Activated naive CD4-positive, alpha-beta T cell treated with anti-CD3 and anti-CD28 coated beads, Interleukin-2, amount 50 U/mL, for 16 hours (primary cell): ENCODE data around the gene THAP3.
"Not testable (repeated sequence)": the region's sequence is repeated elsewhere in the genome, so short reads cannot be mapped to it uniquely, and the experiment has no call there.

Source experiments
- DNase-seq: peaks from one replicate; pipeline ENCODE4 v3.0.0-alpha.2; 2020

Gene THAP3

DNA sequence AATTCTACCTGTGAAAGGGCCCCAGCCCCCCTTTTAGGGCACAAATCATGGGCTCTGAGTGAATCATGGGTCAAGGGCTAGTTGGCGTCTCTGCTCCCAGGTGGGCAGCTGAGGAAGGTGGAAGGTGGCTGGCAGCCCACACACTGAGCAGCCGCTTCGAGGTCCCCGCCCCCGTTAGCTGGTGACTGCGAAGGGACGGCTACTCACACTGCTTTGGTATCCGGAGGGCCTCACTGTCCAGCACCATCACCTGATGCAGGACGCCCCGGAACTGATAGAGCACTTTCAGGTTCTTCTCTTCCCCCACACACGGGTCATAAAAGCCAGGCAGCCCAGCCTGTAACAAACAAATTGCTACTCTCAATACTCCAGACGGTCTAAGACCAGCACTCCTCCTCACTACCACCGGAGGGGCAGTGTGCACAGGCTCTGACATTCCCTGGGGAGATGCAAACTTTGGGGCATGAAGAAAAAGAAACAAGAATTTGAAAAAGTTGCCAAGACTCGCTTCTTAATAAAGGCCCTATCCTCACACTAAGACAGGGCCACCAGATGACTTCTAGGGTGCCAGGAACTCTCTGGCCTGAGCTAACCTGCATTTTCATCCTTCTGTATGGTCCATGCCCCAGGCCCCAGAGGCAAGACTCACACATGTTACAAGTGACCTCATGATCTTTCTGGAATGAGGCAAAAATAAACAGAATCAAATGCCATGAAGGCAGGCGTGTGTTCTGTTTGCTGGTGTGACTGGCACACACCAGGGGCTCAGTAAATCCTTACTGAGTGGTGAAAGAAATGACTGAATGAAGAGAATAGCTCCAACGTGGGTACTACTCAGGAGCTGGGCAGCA is 11.5 kb downstream of the THAP3 start:
- no peak for DNase-seq

DNA sequence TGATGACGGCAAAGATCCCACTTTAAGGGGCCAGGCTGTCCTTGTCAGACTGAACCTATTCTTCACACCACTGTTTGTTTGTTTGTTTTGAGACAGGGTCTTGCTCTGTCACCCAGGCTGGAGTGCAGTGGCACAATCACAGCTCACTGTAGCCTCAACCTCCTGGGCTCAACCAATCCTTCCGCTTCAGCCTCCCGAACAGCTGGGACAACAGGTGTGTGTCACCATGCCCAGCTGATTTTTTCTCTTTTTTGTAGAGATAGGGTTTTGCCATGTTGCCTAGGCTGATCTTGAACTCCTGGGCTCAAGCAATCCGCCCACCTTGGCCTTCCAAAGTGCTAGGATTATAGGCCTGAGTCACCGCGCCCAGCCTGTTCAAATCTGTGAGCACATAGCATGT is 12.1 kb downstream of the THAP3 start:
- DNase-seq, result not testable (repeated sequence)

DNA sequence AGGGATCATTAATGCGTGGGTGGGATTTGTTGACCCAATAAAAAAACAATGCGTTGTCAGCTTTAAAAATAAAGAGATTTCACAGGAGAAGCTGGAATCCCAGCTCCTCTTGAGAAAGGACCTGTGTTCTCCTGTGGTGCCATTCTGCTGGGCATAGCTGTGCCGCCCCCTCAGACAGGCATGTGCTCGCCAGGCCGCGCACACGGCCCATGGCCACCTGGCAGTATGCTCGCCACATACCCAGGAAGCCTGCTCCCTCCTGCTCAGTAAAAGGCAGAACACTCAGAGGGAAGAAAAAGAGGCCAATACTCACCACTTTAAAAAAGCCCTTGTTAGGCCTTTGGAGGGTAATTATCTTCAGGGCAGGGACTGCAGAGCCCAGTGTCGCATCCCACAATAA is 13.1 kb downstream of the THAP3 start:
- DNase-seq, result no peak

DNA sequence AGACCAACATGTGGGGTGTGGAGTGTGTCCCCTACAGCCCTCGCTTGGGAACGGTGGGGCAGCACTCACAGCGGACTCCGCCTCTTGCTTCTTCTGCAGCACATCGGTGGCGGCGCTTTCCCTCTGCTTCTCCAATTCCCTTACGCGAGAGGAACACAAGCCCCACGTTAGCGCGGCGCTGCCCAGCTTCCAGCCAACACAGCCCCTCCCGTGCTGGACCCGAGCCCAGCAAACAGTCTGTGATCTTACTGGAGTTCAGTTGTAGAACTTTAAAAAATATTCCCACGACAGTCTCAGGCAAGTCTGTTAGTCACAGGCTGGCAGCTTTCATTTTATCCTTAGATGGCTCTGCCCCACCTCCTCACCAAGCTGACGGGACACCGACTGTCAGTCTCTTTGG is 13.6 kb downstream of the THAP3 start:
- no peak for DNase-seq

DNA sequence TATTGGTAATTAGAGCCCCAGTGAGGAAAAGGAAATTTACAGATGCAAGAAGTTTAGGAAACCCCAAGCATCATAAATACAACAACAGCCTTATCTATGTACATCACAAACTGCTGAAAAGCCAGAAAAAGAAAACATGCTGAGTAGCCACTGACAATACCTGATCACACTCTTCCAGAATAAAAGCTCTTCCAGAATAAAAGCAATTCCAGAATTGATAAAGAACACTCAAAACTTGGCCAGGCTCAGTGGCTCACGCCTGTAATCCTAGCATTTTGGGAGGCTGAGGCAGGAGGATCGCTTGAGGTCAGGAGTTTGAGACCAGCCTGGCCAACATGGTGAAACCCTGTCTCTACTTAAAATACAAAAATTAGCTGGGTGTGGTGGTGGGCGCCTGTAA is 16.2 kb downstream of the THAP3 start:
- not testable (repeated sequence) for DNase-seq

DNA sequence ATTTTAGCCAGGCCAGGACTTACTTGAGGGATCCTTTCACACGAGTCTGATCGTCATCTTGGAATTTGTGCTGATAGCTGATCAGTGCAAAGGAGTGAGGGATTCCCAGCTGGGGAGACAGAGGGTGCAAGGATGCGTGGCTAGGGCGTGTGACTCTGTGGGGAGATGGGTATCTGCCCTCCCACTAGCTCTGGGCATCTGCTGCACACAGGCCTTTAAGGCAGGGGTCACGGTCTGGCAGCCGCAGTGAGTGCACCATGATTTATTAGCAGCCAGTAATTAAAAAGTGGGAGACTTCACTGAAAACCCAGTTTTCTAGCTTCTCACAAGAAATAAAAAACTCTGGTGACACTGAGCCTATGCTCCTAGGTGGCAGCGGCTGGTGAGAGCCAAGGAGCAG is 20.4 kb downstream of the THAP3 start:
- DNase-seq, result no peak

DNA sequence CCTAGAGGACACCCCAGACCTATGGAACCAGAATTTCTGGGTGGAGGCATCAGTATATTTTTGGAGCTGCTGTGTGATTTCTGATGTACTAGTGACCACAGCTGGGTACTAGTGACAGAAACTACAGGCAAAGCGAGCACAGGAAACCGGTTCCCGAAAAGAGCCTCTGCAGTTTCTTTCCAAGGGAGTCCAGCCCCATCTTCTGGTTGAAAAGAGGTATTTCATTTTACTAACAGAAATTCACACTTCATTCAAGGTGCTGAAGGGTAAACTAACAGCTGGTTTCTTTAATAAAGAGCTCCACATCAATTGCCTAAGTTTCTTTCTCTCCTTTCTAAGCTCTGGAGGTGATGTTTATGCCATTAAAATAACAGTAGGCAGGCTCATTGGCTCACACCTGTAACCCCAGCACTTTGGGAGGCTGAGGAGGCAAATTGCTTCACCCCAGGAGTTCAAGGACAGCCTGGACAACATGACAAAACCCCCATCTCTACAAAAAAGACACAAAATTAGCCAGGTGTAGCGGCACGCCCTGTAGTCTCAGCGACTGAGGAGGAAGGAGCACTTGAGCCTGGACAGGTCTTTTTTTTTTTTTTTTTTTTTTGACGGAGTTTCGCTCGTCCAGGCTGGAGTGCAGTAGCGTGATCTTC is 22.0 kb downstream of the THAP3 start:
- DNase-seq, result no peak

DNA sequence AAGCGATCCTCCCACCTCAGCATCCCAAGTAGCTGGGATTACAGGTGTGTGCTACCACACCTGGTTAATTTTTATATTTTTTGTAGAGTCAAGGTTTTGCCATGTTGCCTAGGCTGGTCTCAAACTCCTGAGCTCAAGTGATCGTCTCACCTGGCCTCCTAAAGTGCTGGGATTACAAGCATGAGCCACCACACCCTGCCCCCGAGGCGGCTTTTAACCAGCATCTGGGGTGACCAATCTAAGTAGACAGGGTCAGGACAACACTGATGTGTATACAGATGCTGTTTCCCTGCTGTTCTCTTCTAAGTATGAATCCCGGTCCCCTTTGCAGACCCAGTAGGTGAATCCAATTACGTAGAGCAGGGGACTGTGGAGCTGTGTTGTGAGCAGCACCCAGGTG is 23.9 kb downstream of the THAP3 start:
- no peak for DNase-seq

DNA sequence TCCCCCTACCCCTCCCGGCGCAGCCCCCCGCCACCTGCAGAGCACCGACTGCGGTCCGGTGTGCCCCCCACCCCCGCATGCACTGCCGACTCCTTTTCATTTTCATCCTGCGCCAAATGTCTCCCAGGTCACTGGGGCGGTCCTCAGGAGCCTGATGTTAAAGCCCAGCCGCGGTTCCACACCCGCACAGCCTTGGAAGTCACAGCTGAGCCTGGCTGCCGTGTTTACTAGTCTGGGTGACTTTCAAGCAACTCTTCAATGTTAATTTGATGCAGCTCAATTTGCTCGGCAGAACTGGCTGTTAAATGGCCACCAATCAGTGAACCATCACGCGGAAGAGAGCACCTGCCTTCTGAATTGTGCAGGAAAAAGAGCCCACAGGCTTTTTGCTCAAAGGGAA is 27.2 kb downstream of the THAP3 start:
- no peak for DNase-seq

DNA sequence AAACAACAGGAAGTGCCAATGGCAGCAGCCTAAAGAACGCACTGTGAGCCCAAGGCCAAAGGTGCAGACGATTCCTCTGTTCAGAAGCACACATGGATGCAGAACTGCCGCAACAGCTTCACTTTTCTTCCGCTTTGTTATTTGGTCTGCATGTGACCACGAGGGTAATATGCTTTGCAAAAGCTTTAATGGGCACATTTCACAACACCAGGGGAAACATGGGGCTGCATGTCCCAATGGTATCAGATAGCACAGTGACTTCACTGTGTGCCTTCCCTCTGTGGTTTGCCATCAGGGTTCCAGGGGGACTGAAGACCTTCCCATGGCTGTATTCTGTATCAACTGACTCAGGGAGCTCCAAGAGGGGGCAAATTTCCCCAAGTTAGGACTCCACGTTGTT is 28.3 kb downstream of the THAP3 start:
- no peak for DNase-seq

DNA sequence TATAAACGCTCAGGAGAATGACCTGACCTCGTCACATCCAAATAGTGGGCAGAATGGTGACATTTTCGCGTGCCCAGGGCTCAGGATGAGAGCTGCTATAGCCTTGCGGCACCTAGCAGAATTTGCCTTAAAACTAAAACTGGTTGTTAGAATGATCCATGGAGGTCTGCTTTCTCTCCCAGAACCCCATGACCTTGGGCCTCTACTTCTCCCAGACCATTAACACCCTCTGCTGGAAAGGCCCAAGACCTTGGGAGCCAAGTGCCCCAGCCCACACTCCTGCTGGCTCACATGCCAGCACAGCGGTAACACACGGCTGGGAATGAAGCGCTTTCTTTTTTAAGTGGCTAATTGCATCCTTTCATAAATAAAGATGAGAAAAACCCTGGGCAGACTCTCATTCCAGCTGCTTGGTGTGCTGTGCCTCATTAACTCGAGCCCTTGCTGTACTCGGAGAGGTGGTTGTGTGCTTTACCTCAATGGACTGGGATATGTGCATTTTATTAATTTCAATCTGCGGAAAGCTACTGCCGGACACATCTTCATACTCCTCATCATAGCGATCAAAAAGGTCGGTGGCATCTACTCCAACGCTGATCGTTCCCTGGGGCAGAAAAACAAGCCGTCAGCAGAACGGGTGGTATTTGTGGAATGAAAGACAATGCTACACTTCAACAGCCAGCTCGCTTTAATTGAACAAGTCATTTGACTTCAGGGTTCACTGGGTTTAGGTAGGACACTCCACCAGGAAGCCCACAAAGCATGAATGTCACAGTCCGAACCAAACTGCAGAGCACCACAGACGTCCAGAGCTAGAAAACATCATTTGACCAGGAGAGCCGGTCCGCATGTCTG is 29.0 kb downstream of the THAP3 start:
- no peak for DNase-seq

DNA sequence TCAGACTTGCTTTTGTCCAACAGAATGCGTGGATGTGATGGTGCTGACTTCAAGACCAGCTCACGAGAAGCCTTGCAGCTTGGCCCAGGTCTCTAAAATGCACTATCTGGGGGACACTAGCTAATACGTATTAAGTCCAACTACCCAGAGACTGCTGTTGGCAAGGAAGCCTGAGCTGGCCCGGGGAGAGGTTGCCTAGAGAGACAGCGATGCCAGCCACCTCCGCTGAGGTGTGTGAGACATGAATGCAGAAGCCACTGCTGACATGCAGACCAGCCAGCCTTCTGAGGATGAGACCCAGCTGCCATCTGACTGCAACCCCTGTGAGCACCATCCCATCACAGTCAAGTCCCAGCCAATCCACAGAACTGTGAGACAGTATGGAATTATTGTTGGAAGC is 32.5 kb downstream of the THAP3 start:
- no peak for DNase-seq

DNA sequence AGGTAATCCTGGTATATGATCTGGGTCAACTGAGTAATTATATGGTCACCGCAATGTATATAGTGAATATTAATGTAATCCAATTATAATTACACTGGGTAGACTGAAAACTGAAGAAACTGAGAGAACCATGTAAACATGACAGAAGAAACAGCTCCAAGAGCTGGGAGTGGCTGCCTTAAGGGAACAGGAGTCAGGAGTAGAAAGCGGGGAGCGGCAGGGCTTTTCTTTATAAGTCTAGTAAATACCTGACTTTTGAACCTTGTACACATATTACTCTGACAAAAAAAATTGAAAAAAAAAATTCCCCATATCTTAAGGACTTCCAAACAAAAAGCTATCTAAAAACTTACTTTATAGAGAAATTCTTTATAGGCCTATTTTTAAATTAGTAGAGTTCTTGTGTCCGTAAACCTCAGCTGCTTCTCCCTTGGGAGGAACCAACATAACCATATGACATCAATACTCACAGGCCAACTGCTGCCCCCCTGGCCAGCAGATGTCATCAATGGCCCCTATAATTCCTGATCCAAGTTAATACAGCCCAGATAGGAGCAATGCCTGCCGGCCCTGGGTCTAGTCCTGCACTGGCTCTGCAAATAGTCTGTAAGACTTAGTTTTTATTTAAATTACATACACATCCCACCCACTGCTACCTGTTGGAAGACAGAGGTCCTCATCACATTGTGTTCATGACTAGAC is 33.8 kb downstream of the THAP3 start:
- no peak for DNase-seq

DNA sequence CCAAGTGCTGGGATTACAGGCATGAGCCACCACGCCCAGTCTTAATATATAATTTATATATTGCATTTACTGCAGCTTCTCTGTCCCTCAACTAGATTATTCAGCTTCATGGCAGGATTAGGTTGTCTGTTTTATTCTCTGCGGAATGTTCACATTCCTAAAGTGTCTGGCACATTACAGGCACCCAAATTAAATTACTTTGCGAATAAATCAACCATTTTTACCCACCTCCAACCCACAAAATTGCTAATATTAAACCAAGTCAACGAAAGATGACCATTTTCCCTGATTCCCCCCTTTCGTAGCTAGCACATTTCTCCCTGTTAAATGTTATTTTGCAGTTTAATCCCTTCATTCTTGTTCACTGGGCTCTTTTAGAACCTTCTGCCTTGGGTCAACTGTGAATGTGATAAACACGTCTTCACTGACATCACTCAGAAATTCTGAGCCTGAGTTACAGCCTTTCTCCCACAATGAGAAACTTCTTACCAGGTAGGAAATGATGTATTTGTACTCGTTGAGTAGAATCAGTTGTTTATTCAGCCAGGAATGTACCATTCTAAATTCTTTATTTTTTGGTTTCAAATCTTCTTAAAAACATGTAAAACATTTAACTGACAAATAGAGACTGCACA is 35.9 kb downstream of the THAP3 start:
- DNase-seq, result no peak

DNA sequence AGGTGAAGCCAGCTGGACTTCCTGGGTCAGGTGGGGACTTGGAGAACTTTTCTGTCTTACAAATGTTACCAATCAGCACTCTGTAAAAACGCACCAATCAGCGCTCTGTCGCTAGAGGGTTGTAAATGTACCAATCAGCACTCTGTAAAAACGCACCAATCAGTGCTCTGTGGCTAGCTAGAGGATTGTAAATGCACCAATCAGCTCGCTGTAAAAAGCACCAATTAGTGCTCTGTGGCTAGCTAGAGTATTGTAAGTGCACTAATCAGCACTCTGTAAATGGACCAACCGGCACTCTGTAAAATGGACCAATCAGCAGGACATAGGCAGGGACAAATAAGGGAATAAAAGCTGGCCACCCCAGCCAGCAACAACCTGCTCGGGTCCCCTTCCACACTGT is 37.8 kb downstream of the THAP3 start:
- DNase-seq, result not testable (repeated sequence)

DNA sequence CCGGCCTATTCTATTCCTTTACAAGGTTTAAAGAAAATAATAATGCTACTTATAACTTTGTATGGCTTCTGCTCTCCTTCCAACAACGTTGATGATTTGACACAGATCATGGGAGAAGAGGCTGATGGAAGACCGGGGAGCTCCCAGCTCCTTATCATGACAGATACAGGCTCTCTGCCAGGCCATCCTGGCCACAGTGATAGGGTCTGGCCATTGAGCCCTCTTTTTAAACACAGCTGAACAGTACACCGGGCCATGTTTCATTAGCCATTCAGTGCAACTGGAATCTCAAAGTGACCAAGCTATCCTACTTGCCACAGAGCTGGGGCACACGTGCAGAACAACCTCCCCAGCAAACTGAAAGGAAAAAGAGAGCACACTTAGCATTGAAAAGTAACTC is 42.0 kb downstream of the THAP3 start:
- no peak for DNase-seq

DNA sequence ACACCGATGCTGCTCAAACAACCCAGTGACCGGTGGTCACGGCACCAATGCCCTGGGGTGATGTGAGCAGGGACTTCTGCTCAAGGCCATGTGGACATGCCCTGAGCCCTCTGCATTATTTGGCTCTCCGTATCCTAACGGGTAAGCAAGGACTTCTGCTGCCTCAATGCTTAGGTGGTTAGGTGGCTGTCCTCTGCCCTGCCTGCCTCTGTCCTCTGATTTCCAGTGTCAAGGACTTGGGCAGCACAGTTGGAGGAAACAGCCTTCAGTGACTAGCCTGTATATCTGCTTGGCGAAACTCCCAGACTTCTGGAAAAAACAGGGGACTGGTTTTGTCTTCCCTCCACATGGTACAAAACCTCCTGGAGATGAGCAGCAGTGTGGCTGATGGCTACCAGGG is 42.5 kb downstream of the THAP3 start:
- no peak for DNase-seq

DNA sequence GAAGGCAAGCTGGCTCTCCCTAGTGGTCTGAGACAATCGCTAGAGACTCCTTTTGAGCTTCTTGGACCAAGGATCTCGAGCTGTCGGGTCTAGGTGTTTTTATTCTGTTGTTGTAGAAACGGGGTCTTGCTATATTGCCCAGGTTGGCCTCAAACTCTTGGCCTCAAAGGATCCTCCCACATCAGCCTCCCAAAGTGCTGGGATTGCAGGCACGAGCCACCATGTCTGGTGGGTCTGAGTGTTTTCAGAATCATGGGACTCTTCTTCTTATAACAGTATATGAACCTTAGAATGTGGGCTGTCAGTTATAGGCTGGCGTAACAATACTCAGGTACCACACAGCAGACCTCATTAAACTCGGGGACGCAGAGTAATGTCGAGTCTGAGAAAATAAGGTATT is 43.8 kb downstream of the THAP3 start:
- no peak for DNase-seq

DNA sequence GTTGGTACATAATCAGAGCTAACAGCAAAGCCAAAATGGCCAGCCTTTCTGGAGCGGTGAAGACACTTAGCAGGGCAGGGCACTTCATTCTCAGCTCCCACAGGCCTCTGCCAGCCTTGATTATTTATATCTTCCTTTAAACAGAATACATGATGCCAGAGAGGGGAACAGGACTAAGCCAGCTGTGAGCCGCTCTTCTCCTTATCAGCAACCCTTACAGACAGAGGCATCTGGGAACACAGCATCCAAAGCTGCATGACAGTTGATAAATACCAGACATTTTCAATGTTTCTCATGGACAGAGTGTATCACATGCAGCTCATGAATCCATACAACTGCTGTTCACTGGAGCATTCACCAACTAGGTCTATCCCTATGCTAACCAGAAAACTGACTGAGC is 47.9 kb downstream of the THAP3 start:
- DNase-seq, result no peak

DNA sequence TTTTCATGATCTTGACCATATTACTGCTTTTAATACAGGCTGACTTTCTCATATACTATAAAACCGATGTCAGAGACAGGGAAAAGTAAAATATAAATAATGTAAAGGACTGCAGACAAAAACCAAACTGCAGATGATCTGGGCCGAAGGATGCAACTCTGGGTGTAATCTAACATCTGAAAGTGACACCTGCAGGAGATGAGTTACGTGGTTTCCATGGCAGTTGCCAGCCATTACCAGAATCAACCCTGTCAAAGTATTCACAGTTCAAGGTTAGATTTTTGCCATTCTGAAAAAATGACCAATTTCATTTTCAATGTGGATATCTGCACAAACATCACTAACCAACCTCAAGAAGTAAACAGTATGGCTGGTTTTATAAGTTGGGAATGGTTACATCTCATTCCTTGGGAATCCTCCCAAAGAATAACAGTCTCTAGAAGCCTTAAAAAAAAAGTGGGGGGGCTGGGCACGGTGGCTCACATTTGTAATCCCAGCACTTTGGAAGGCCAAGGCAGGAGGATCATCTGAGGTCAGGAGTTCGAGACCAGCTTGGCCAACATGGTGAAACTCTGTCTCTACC is 49.2 kb downstream of the THAP3 start:
- DNase-seq, result no peak

DNA sequence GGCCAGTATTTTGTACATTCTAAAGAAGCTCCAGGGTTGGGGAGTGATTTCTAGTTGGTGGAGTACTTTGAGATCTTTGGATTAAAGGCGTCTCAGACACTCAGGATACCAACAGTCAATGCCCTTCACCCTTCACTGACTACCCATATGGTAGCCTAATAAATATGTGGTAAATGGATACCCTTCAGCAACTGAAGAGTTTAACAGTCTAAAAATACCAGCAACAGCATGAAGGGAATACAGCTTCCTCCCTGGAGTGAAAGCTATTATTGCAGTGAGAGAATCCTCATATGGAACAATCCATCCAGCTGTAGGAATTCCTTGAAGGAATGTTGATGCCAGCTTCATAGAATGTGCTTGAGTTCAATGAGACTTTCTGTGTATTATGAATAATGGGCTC is 50.1 kb downstream of the THAP3 start:
- no peak for DNase-seq

DNA sequence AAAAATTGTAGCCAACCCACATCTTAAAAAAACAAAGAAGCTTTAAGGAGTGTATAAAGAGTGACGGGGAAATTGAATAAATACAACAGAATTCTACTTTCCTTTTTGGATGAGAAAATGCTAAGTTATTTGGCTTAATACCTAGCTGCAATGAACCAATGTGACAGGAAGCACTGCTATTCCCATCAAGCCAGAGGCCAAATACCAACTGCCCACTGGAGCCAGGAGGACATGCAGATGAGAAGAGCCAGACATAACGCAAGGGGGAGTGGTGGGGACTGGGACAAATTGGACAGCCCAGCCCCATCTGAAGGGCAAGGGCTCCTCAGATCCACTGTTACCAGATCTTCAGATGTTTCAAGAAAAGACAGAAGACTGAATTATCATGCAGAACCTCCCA is 51.3 kb downstream of the THAP3 start:
- no peak for DNase-seq
